Caco-2 (cell line): ENCODE results near the gene PCIF1. TPM values are rescaled to one million over a fixed set of nuclear protein-coding genes. Genes with fewer than 3 reads are reported as not detected.
A peak's percentile ranks its signal among the peaks of the same experiment; 100 is the strongest.

Source experiments
- Bru-seq: library from RNA; stranded (reverse); fragments of 400-500 nt; gene quantifications from one replicate; lab custom pipeline; 2021; lab: Mats Ljungman, UMichigan
- BruChase-seq, 2 experiments: library from RNA; stranded (reverse); fragments of 400-500 nt; gene quantifications; one replicate each; lab custom pipeline; 2021; lab: Mats Ljungman, UMichigan
- BruUV-seq: library from RNA; stranded (reverse); fragments of 400-500 nt; replicated peaks from 2 replicates; lab custom pipeline; 2021; lab: Mats Ljungman, UMichigan
- CTCF ChIA-PET: fragments of 300-600 bp; sonication (Branson Sonifier 250); formaldehyde crosslinking; loops from one replicate; lab custom pipeline; 2022; ENCODE audit warnings: antibody characterized with exemption; lab: Charles Lee
- POLR2A ChIA-PET: fragments of 300-600 bp; sonication (Branson Sonifier 250); formaldehyde crosslinking; loops from one replicate; lab custom pipeline; 2022; ENCODE audit warnings: antibody characterized with exemption; lab: Charles Lee
- DNase-seq, 2 experiments: peaks; one replicate each; pipeline versions ENCODE4 v3.0.0 to v3.0.0-alpha.2; 2020 to 2022
- H3K27me3 ChIP-seq: replicated peaks from 2 replicates; pipeline ENCODE4 v1.6.0; 2011; ENCODE audit warnings: low read length; ENCODE audit not compliant: control insufficient read depth, insufficient read depth
- H3K36me3 ChIP-seq: 2 replicates; pipeline ENCODE4 v1.5.1; 2011; ENCODE audit warnings: low read length; ENCODE audit not compliant: control insufficient read depth, insufficient read depth
- H3K4me1 ChIP-seq: fragments of 250-450 bp; sonication (Bioruptor Pico); 2 replicates; pipeline ENCODE4 v1.5.1; 2020; ENCODE audit warnings: mild to moderate bottlenecking
- H3K4me3 ChIP-seq: 2 replicates; pipeline ENCODE4 v1.5.1; 2011; ENCODE audit warnings: low read depth, mild to moderate bottlenecking, control low read depth, low read length
- H3K9me3 ChIP-seq: fragments of 250-450 bp; sonication (Bioruptor Pico); 2 replicates; pipeline ENCODE4 v1.5.1; 2020; ENCODE audit warnings: mild to moderate bottlenecking, moderate library complexity
- H3K27ac Mint-ChIP-seq: one replicate; pipeline ENCODE4 v1.8.0; 2022; ENCODE audit warnings: mixed read lengths; ENCODE audit not compliant: unreplicated experiment
- H3K27me3 Mint-ChIP-seq: one replicate; pipeline ENCODE4 v1.8.0; 2022; ENCODE audit warnings: mixed read lengths; ENCODE audit not compliant: insufficient read depth, unreplicated experiment
- H3K36me3 Mint-ChIP-seq: one replicate; pipeline ENCODE4 v1.8.0; 2022; ENCODE audit warnings: mild to moderate bottlenecking, mixed read lengths; ENCODE audit not compliant: insufficient read depth, unreplicated experiment
- H3K4me1 Mint-ChIP-seq: one replicate; pipeline ENCODE4 v1.8.0; 2022; ENCODE audit warnings: low read depth, mixed read lengths; ENCODE audit not compliant: unreplicated experiment
- H3K4me3 Mint-ChIP-seq: one replicate; pipeline ENCODE4 v1.8.0; 2022; ENCODE audit warnings: mild to moderate bottlenecking, moderate library complexity, mixed read lengths; ENCODE audit not compliant: unreplicated experiment
- H3K9me3 Mint-ChIP-seq: one replicate; pipeline ENCODE4 v1.8.0; 2022; ENCODE audit warnings: mixed read lengths; ENCODE audit not compliant: unreplicated experiment
- CTCF ChIP-seq, 2 experiments: fragments of 200-600 bp in 1 of 2; IDR thresholded peaks; 1 replicate in 1 of 2; 2 replicates in 1 of 2; pipeline versions ENCODE4 v1.5.1 to v1.8.0; 2011 to 2022; ENCODE audit warnings: antibody characterized with exemption in 1 of 2, control low read depth in 1 of 2, inconsistent platforms in 1 of 2, low read depth in 1 of 2, low read length in 1 of 2, mild to moderate bottlenecking in 1 of 2, moderate library complexity in 1 of 2; ENCODE audit not compliant: insufficient read depth in 1 of 2, severe bottlenecking in 1 of 2, unreplicated experiment in 1 of 2
- intact Hi-C: fragments of 100-400 bp; cut with micrococcal nuclease; formaldehyde crosslinking; loops from one replicate; pipeline ENCODE4 v1.10.0; 2022; ENCODE audit not compliant: unreplicated experiment
- long read RNA-seq: library from polyadenylated mRNA; stranded (forward); transcript quantifications from one replicate; pipeline ENCODE4 v2.0.0, GENCODE V29; 2022
- total RNA-seq: library from RNA; stranded (reverse); gene quantifications from 2 replicates; pipeline ENCODE4 v1.2.3, GENCODE V29; 2022

PCIF1 gene
- total RNA-seq (66.5 and 75.9 TPM in 2 replicates), Bru-seq, nascent RNA (percentile 87 among the genes with signal in this experiment), BruChase-seq, experiment 1, labeled RNA remaining after a 2-hour chase (percentile 84 among the genes with signal in this experiment), BruChase-seq, experiment 2, labeled RNA remaining after a 6-hour chase (percentile 89 among the genes with signal in this experiment)
- long read RNA-seq, transcript PCIF1-201 (17 exons, 2,747 nt): major isoform, 158 of 233 reads
- long read RNA-seq, transcript PCIF1-203 (2 exons, 627 nt): minor isoform, 11 of 233 reads
- long read RNA-seq, partial matches to known transcripts: 24 of 233 reads
- long read RNA-seq, other reads (novel, unspliced or antisense): 40 of 233 reads

- H3K27ac Mint-ChIP-seq: peak within 1 kb of the TSS; percentile 99
- BruUV-seq: no TSS peak
- peak within 1 kb of the TSS; percentile 95 for H3K4me3 ChIP-seq
- H3K27me3 ChIP-seq: no peaks in the 10 kb centered on the region
- peak within 1 kb of the TSS; percentile 100 for H3K4me3 Mint-ChIP-seq
- H3K36me3 ChIP-seq: peaks cover 12% of the 10 kb centered on the region
- POLR2A ChIA-PET: interaction anchor here (0.5 to 2.6 kb wide), 34 partner anchors 9 to 1640 kb away, joined by 3 to 53 read pairs (median 6); partner anchors contain the start of genes ACOT8, CTSA, NEURL2 and PLTP
- peaks cover 71% of the 10 kb centered on the region for H3K36me3 Mint-ChIP-seq
- no peaks in the 10 kb centered on the region for H3K9me3 Mint-ChIP-seq
- CTCF ChIA-PET: interaction anchor here (0.5 to 4.5 kb wide), 15 partner anchors 10 to 643 kb away, joined by 3 to 63 read pairs (median 4); partner anchors contain the start of genes CTSA, NEURL2, PLTP and SYS1
- no peaks in the 10 kb centered on the region for H3K9me3 ChIP-seq
- no peak for TF ChIP-seq CTCF (IDR thresholded peaks at IDR 0.05; ENCODE audit: insufficient read depth in 1 of 2, low read depth in 1 of 2, low read length in 1 of 2, severe bottlenecking in 1 of 2, unreplicated experiment in 1 of 2)
- H3K4me1 ChIP-seq: peaks cover 26% of the 10 kb centered on the region
- peak; percentile 100 for DNase-seq
- H3K4me1 Mint-ChIP-seq: peaks cover 13% of the 10 kb centered on the region
- intact Hi-C loops: loop anchor here (1.0 to 2.0 kb wide), 5 partner anchors 22 to 122 kb away; partner anchors contain the start of genes ACOT8, PLTP, UBE2C and ZSWIM3
- no peaks in the 10 kb centered on the region for H3K27me3 Mint-ChIP-seq
These were observed at the start of gene PCIF1 for GRCh38 chr20:45934586-45935415. Gene PCIF1, plus strand, starts transcription at chr20:45934683. Its CDS starts 4,317 bp downstream, at chr20:45939000.

- ChIA-PET POLR2A (interaction anchor here (1.3 kb wide), 1 partner anchor 15 kb away, joined by 3 read pairs; no protein-coding TSS in a partner anchor), CTCF (no interaction called here)
- H3K9me3 ChIP-seq: no peaks in the 10 kb centered on the region
- H3K4me1 ChIP-seq: peaks cover 2% of the 10 kb centered on the region
- H3K9me3 Mint-ChIP-seq: no peaks in the 10 kb centered on the region
- no peak for DNase-seq
- no peak overlapping the region for H3K27ac Mint-ChIP-seq
- H3K27me3 Mint-ChIP-seq: no peaks in the 10 kb centered on the region
- no peak overlapping the region for H3K4me3 Mint-ChIP-seq
- intact Hi-C loops: no loop called here
- no peaks in the 10 kb centered on the region for H3K27me3 ChIP-seq
- no peak overlapping the region for H3K4me3 ChIP-seq
- peaks cover 20% of the 10 kb centered on the region for H3K4me1 Mint-ChIP-seq
- TF ChIP-seq CTCF (IDR thresholded peaks at IDR 0.05; ENCODE audit: insufficient read depth in 1 of 2, low read depth in 1 of 2, low read length in 1 of 2, severe bottlenecking in 1 of 2, unreplicated experiment in 1 of 2): no peak
- no TSS peak for BruUV-seq
- peaks cover 6% of the 10 kb centered on the region for H3K36me3 ChIP-seq
- peaks cover 41% of the 10 kb centered on the region for H3K36me3 Mint-ChIP-seq
These were observed 47.7 kb upstream of the PCIF1 start for GRCh38 chr20:45886590-45887345.
